Measurements from ENCODE around the gene MAP4K2.

DNA sequence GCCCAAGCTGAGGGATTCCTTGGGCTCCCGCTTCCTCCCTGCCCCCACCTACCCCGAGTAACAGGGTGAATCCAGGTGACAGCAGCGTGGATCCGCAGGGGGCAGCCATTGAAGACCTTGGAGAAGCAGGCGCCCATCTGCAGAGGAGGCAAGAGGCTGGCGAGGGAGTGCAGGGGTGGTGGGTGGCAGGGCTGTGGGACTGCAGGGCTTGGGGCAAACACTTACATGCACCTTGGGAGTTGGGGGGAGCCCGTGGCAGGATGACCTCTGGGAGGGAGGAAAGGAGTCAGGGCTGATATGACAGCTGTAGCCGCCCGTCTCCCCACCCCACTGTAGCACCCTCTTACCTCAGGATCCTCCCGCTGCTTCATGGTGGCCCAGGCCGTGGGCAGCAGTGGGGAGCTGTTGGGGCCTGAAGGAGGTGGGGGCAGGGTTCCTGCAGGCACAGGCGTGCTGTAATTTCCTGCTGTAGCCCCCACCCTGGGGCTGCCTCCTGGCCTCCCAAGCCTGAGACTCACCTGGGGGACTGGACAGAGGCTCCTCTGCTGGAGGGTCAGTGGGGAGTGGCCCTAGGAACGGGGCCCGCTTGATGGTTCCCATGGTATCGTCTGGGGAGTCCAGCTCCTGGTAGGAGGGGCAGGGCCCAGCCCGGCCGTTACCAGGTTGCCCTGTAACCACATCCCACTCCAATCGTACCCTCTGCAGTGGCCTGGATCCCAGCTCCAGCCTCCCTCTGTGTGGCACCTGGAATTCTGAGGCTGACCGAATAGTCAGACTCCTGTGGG, 6.1 kb downstream of the MAP4K2 start:
- TF ChIP-seq EZH2phosphoT487 (IDR thresholded peaks at IDR 0.05; ENCODE audit: unreplicated experiment) (no peak), JUNB (IDR thresholded peaks at IDR 0.05; ENCODE audit: unreplicated experiment) (no peak), EZH2 (IDR thresholded peaks at IDR 0.05; ENCODE audit: low read depth, unreplicated experiment) (no peak), POLR2AphosphoS5 (IDR thresholded peaks at IDR 0.05; ENCODE audit: low read depth) (no peak), ZNF114 (CRISPR knock-in tag; IDR thresholded peaks at IDR 0.05) (no peak), STAT1 (IDR thresholded peaks at IDR 0.05; ENCODE audit: unreplicated experiment) (no peak), ZNF331 (CRISPR knock-in tag; IDR thresholded peaks at IDR 0.05; ENCODE audit: low read depth) (no peak)
- TF ChIP-seq, protein P1, sequence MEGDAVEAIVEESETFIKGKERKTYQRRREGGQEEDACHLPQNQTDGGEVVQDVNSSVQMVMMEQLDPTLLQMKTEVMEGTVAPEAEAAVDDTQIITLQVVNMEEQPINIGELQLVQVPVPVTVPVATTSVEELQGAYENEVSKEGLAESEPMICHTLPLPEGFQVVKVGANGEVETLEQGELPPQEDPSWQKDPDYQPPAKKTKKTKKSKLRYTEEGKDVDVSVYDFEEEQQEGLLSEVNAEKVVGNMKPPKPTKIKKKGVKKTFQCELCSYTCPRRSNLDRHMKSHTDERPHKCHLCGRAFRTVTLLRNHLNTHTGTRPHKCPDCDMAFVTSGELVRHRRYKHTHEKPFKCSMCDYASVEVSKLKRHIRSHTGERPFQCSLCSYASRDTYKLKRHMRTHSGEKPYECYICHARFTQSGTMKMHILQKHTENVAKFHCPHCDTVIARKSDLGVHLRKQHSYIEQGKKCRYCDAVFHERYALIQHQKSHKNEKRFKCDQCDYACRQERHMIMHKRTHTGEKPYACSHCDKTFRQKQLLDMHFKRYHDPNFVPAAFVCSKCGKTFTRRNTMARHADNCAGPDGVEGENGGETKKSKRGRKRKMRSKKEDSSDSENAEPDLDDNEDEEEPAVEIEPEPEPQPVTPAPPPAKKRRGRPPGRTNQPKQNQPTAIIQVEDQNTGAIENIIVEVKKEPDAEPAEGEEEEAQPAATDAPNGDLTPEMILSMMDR (conservative IDR thresholded peaks at IDR 0.05; ENCODE audit: low read depth in 2 of 2): no peak
- TF ChIP-seq, protein P2, sequence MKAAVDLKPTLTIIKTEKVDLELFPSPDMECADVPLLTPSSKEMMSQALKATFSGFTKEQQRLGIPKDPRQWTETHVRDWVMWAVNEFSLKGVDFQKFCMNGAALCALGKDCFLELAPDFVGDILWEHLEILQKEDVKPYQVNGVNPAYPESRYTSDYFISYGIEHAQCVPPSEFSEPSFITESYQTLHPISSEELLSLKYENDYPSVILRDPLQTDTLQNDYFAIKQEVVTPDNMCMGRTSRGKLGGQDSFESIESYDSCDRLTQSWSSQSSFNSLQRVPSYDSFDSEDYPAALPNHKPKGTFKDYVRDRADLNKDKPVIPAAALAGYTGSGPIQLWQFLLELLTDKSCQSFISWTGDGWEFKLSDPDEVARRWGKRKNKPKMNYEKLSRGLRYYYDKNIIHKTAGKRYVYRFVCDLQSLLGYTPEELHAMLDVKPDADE (IDR thresholded peaks at IDR 0.05): no peak
- TF ChIP-seq, protein P3, sequence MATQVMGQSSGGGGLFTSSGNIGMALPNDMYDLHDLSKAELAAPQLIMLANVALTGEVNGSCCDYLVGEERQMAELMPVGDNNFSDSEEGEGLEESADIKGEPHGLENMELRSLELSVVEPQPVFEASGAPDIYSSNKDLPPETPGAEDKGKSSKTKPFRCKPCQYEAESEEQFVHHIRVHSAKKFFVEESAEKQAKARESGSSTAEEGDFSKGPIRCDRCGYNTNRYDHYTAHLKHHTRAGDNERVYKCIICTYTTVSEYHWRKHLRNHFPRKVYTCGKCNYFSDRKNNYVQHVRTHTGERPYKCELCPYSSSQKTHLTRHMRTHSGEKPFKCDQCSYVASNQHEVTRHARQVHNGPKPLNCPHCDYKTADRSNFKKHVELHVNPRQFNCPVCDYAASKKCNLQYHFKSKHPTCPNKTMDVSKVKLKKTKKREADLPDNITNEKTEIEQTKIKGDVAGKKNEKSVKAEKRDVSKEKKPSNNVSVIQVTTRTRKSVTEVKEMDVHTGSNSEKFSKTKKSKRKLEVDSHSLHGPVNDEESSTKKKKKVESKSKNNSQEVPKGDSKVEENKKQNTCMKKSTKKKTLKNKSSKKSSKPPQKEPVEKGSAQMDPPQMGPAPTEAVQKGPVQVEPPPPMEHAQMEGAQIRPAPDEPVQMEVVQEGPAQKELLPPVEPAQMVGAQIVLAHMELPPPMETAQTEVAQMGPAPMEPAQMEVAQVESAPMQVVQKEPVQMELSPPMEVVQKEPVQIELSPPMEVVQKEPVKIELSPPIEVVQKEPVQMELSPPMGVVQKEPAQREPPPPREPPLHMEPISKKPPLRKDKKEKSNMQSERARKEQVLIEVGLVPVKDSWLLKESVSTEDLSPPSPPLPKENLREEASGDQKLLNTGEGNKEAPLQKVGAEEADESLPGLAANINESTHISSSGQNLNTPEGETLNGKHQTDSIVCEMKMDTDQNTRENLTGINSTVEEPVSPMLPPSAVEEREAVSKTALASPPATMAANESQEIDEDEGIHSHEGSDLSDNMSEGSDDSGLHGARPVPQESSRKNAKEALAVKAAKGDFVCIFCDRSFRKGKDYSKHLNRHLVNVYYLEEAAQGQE (IDR thresholded peaks at IDR 0.05; ENCODE audit: unreplicated experiment): no peak
